B cell (primary cell): Measurements from ENCODE around the gene MBNL2. TPM values are rescaled to one million over a fixed set of nuclear protein-coding genes. Genes with fewer than 3 reads are reported as not detected.

Experiments used
- ATAC-seq: fragments of 200-7000 bp; cut with Tn5 transposase; one replicate; pipeline ENCODE4 v1.10.0; 2021; ENCODE audit warnings: low read depth, mild to moderate bottlenecking, moderate number of reproducible peaks, moderate library complexity
- CTCF ChIA-PET: fragments of 350-600 bp; sonication (Branson Sonifier 250); formaldehyde crosslinking; loops from one replicate; lab custom pipeline; 2021; ENCODE audit warnings: antibody characterized with exemption, inconsistent platforms; lab: Charles Lee
- POLR2A ChIA-PET: fragments of 350-600 bp; sonication (Branson Sonifier 250); formaldehyde crosslinking; loops from one replicate; lab custom pipeline; 2021; ENCODE audit warnings: antibody characterized with exemption; lab: Charles Lee
- DNase-seq: peaks from one replicate; pipeline ENCODE4 v3.0.0; 2013
- H2AFZ ChIP-seq: 2 replicates; pipeline ENCODE4 v1.6.1; 2012; ENCODE audit warnings: mild to moderate bottlenecking, low read depth, low read length; ENCODE audit not compliant: insufficient read depth, poor library complexity, severe bottlenecking
- H3K27ac ChIP-seq, 2 donors: 1 replicate in 1 of 2; 2 replicates in 1 of 2; pipeline ENCODE4 v1.5.1; 2012 to 2013; ENCODE audit warnings: low read length in 2 of 2, mild to moderate bottlenecking in 2 of 2, moderate library complexity in 1 of 2
- H3K27me3 ChIP-seq, 4 experiments: fragments of 200-600 bp in 1 of 4; sonication (generic) in 1 of 4; replicated peaks in 1 of 4; 1 replicate in 2 of 4; 2 replicates in 2 of 4; pipeline versions ENCODE4 v1.6.1 to v1.7.0; 2013 to 2016; ENCODE audit warnings: low read length in 3 of 4, mild to moderate bottlenecking in 2 of 4, mixed read lengths in 1 of 4, moderate library complexity in 1 of 4; ENCODE audit not compliant: insufficient read depth in 4 of 4, control insufficient read depth in 3 of 4; ENCODE audit errors: control extremely low read depth in 1 of 4
- H3K36me3 ChIP-seq, 2 experiments: replicated peaks in 1 of 2; 1 replicate in 1 of 2; 2 replicates in 1 of 2; pipeline versions ENCODE4 v1.6.1 to v1.7.1; 2013; ENCODE audit warnings: low read length in 1 of 2; ENCODE audit not compliant: insufficient read depth in 2 of 2, control insufficient read depth in 1 of 2; ENCODE audit errors: control extremely low read depth in 1 of 2, extremely low read depth in 1 of 2
- H3K4me1 ChIP-seq, 2 donors: fragments of 200-600 bp in 1 of 2; sonication (generic) in 1 of 2; 1 replicate in 1 of 2; 2 replicates in 1 of 2; pipeline versions ENCODE4 v1.5.1 to v1.6.1; 2013 to 2017; ENCODE audit warnings: low read length in 2 of 2; ENCODE audit not compliant: control insufficient read depth in 2 of 2, insufficient read depth in 2 of 2
- H3K4me2 ChIP-seq: replicated peaks from 2 replicates; pipeline ENCODE3; 2012; ENCODE audit warnings: mild to moderate bottlenecking, low read depth, low read length; ENCODE audit not compliant: poor library complexity, severe bottlenecking
- H3K4me3 ChIP-seq, 5 experiments: fragments of 200-600 bp in 1 of 5; sonication (generic) in 1 of 5; 1 replicate in 3 of 5; 2 replicates in 2 of 5; pipeline versions ENCODE4 v1.5.1 to v1.7.0; 2011 to 2016; ENCODE audit warnings: low read length in 4 of 5, mild to moderate bottlenecking in 4 of 5, low read depth in 2 of 5, control low read depth in 1 of 5, moderate library complexity in 1 of 5; ENCODE audit not compliant: insufficient read depth in 1 of 5; ENCODE audit errors: control extremely low read depth in 1 of 5, extremely low read depth in 1 of 5
- H3K79me2 ChIP-seq: fragments of 200-600 bp; sonication (generic); one replicate; pipeline ENCODE4 v1.6.0; 2016; ENCODE audit warnings: low read length; ENCODE audit not compliant: control insufficient read depth, insufficient read depth
- H3K9ac ChIP-seq: fragments of 200-600 bp; sonication (generic); 2 replicates; pipeline ENCODE4 v1.6.1; 2017; ENCODE audit warnings: mild to moderate bottlenecking, low read length, moderate library complexity
- H3K9me3 ChIP-seq, 3 donors: one replicate each; pipeline versions ENCODE4 v1.6.1 to v1.7.1; 2013; ENCODE audit warnings: low read length in 2 of 3; ENCODE audit not compliant: control insufficient read depth in 2 of 3, insufficient read depth in 1 of 3; ENCODE audit errors: control extremely low read depth in 1 of 3
- H4K20me1 ChIP-seq: 2 replicates; pipeline ENCODE4 v1.6.0; 2012; ENCODE audit warnings: mild to moderate bottlenecking, low read length; ENCODE audit not compliant: insufficient read depth, control insufficient read depth, poor library complexity, severe bottlenecking
- H3K27ac Mint-ChIP-seq: one replicate; pipeline ENCODE4 v1.8.0; 2021; ENCODE audit warnings: mixed read lengths
- H3K27me3 Mint-ChIP-seq: one replicate; pipeline ENCODE4 v1.8.0; 2021; ENCODE audit warnings: mixed read lengths
- H3K4me1 Mint-ChIP-seq: one replicate; pipeline ENCODE4 v1.8.0; 2021; ENCODE audit warnings: mixed read lengths
- H3K4me3 Mint-ChIP-seq: one replicate; pipeline ENCODE4 v1.8.0; 2021; ENCODE audit warnings: mixed read lengths
- H3K9me3 Mint-ChIP-seq: one replicate; pipeline ENCODE4 v1.8.0; 2022; ENCODE audit warnings: mixed read lengths; ENCODE audit not compliant: insufficient read depth
- EZH2 ChIP-seq: IDR thresholded peaks from 2 replicates; pipeline ENCODE4 v1.6.1; 2012; ENCODE audit warnings: borderline replicate concordance, low read depth, mild to moderate bottlenecking, moderate library complexity, low read length; ENCODE audit not compliant: insufficient read depth, poor library complexity, severe bottlenecking
- WGBS: methylation state at CpG from one replicate; pipeline ENCODE4 v1.1.5; 2013; ENCODE audit warnings: missing lambda C conversion rate; ENCODE audit not compliant: insufficient coverage; 5-methylcytosine and 5-hydroxymethylcytosine counted together
- intact Hi-C: fragments of 100-400 bp; cut with micrococcal nuclease; formaldehyde crosslinking; loops from one replicate; pipeline ENCODE4 v1.10.0; 2022
- polyA plus RNA-seq: library from polyadenylated mRNA; depleted of rRNA; stranded (reverse); fragments of >200 nt; gene quantifications from 2 replicates; pipeline ENCODE4 v1.2.3, GENCODE V29; 2012
- total RNA-seq, 2 donors: library from RNA; stranded (reverse); fragments of 120-200 nt in 1 of 2; gene quantifications; 1 replicate in 1 of 2; 2 replicates in 1 of 2; pipeline versions ENCODE4 v1.2.3 to v1.2.4, GENCODE V29; 2013 to 2022
- TF ChIP-seq, protein P1 (sequence below): fragments of 200-600 bp; IDR thresholded peaks from one replicate; pipeline ENCODE4 v1.8.0; 2022; ENCODE audit warnings: antibody characterized with exemption, mild to moderate bottlenecking

MBNL2 gene
- total and polyA plus RNA-seq, 2 donors (not counting 1 experiment from before 2014, with no cell fraction given), result 6.9 to 50.1 TPM

DNA sequence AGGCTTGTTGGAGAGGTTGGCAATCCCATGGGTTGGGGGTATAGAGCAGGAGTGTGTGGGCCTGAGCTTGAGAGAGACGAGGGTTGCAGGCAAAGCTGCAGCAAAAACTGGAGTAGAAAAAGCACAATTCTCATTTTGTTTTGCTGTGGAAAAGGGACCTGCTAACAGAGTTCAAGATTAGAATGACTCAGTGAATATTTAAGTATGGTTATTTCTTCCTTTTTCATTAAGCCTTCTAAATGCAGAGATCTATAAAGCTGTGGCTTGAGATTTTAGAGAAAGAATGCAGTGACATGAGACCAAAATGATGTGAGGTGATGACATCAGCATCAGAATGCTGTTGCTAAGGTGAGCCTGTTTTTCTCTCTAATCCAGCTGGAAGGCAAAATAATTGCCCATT is 10.8 kb upstream of the MBNL2 start:
- Histone ChIP-seq H3K27me3 (no peaks in the 10 kb centered on the region), H3K9me3 (peaks cover 0 to 1% (median 0%) of the 10 kb centered on the region in 3 donors), H2AFZ (no peak overlapping the region), H4K20me1 (no peaks in the 10 kb centered on the region), H3K4me2 (no peak overlapping the region), H3K79me2 (no peaks in the 10 kb centered on the region), H3K9ac (no peak overlapping the region), H3K36me3 (no peaks in the 10 kb centered on the region), H3K4me3 (no peak overlapping the region), H3K27ac (no peak overlapping the region), H3K4me1 (no peaks in the 10 kb centered on the region)
- no peak for DNase-seq
- WGBS, result 75% methylated on average over 1 of the region's 1 CpG
- CTCF ChIA-PET, result interaction anchor here (0.9 to 2.7 kb wide), 3 partner anchors 13 to 148 kb away, joined by 3 to 13 read pairs (median 4); no protein-coding TSS in a partner anchor
- peaks cover 4% of the 10 kb centered on the region for H3K27me3 Mint-ChIP-seq
- no peaks in the 10 kb centered on the region for H3K9me3 Mint-ChIP-seq
- TF ChIP-seq, protein P1, sequence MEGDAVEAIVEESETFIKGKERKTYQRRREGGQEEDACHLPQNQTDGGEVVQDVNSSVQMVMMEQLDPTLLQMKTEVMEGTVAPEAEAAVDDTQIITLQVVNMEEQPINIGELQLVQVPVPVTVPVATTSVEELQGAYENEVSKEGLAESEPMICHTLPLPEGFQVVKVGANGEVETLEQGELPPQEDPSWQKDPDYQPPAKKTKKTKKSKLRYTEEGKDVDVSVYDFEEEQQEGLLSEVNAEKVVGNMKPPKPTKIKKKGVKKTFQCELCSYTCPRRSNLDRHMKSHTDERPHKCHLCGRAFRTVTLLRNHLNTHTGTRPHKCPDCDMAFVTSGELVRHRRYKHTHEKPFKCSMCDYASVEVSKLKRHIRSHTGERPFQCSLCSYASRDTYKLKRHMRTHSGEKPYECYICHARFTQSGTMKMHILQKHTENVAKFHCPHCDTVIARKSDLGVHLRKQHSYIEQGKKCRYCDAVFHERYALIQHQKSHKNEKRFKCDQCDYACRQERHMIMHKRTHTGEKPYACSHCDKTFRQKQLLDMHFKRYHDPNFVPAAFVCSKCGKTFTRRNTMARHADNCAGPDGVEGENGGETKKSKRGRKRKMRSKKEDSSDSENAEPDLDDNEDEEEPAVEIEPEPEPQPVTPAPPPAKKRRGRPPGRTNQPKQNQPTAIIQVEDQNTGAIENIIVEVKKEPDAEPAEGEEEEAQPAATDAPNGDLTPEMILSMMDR, result no peak
- no peak for TF ChIP-seq EZH2
- no peaks in the 10 kb centered on the region for H3K4me1 Mint-ChIP-seq
- ATAC-seq, result no peak
- intact Hi-C loops, result no loop called here
- H3K4me3 Mint-ChIP-seq, result no peak overlapping the region
- POLR2A ChIA-PET, result no interaction called here
- H3K27ac Mint-ChIP-seq, result no peak overlapping the region

DNA sequence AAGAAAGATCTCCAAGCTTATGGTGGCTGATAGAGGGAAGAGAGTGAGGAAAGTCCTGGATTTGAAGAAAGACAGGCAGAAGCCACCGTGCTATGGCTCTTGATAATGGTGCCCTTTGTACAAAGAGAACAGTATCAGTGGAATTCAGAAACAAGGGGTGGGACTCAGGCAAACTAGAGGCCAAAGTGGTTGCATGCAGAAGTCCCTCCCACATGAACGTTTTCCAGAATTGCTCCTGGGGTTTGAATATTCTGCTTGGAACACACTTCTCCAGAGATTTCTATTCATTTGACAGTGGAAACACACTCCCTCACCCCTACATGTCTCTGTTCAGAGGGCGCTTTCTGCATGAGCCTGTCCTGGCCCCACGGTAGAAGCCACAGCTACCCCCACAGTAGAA is 10.1 kb upstream of the MBNL2 start:
- no peaks in the 10 kb centered on the region for H4K20me1 ChIP-seq
- intact Hi-C loops, result loop anchor here (2.0 kb wide), 1 partner anchor 15 kb away; no protein-coding TSS in a partner anchor
- H3K79me2 ChIP-seq, result no peaks in the 10 kb centered on the region
- ChIA-PET POLR2A (no interaction called here), CTCF (interaction anchor here (2.7 kb wide), 1 partner anchor 103 kb away, joined by 13 read pairs; no protein-coding TSS in a partner anchor)
- H3K27me3 Mint-ChIP-seq, result peaks cover 4% of the 10 kb centered on the region
- no peak for TF ChIP-seq EZH2
- TF ChIP-seq, protein P1, result no peak
- DNase-seq (no peak), ATAC-seq (no peak)
- H3K9ac ChIP-seq, result no peak overlapping the region
- no peaks in the 10 kb centered on the region for H3K9me3 Mint-ChIP-seq
- H3K36me3 ChIP-seq, result no peaks in the 10 kb centered on the region
- no peaks in the 10 kb centered on the region for H3K4me1 Mint-ChIP-seq
- WGBS, result 84% methylated on average over 4 of the region's 4 CpGs
- H3K27ac Mint-ChIP-seq, result no peak overlapping the region
- H3K27me3 ChIP-seq, result no peaks in the 10 kb centered on the region
- peaks cover 0 to under 1% (median 0%) of the 10 kb centered on the region in 3 donors for H3K9me3 ChIP-seq
- no peak overlapping the region for H3K4me3 ChIP-seq
- H3K27ac ChIP-seq, result no peak overlapping the region
- no peak overlapping the region for H3K4me3 Mint-ChIP-seq
- H2AFZ ChIP-seq, result no peak overlapping the region
- H3K4me2 ChIP-seq, result no peak overlapping the region
- H3K4me1 ChIP-seq, result no peaks in the 10 kb centered on the region
